ELF-1 (cell line): ENCODE data around the gene TECPR2.
"Not testable (repeated sequence)": the region's sequence is repeated elsewhere in the genome, so short reads cannot be mapped to it uniquely, and the experiment has no call there.

Experiments
- DNase-seq: peaks from one replicate; pipeline ENCODE4 v3.0.0-alpha.2; 2016; ENCODE audit warnings: low read depth, low spot score

The TECPR2 gene

DNA sequence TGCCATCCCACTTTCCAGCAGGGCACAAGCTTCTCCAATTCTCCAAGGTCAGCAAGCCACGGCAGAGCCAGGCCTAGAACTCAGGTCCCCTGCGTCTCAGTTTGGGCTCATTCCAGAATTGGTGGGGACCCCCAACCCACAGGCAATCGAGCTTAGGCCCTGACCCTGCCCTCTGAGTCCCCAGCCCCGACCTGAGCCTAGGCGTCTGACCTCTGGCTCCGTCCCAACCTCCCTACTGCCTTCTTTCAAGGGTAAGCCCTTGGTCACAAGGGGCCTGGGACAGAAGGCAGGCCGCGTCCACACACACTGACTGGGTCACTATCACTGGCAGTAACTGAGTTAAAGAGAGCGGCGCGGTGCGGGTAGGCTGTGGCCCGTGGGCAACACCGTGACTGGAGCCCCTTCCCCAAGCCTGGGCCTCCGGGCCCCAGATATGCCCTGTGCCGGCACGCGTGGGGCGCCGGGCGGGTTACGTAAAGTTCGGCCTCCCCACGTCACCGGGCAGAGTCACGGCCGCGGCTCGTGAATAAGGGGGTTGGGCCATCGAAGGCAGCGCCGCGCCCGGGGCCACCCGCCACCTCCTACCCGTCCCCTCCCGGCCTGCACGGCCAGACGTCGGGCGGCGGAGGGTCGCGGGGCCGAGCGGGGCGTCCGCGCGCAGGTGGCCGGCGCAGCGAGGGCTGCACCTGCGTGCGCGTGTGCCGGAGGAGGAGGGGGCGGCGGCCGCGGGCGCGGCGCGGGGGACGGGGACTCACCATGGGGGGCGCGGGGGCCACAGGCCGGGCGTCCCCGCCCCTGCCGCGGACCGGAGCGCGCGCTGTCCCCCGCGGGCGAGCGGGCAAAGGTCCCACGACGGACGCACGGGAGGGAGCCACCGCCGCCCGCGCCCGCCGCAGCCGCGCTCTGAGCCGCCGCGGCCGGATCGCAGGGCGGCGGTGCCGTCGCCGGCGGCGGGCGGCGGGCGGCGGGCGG, 146.3 kb downstream of the TECPR2 start:
- DNase-seq, result peak; percentile 48

DNA sequence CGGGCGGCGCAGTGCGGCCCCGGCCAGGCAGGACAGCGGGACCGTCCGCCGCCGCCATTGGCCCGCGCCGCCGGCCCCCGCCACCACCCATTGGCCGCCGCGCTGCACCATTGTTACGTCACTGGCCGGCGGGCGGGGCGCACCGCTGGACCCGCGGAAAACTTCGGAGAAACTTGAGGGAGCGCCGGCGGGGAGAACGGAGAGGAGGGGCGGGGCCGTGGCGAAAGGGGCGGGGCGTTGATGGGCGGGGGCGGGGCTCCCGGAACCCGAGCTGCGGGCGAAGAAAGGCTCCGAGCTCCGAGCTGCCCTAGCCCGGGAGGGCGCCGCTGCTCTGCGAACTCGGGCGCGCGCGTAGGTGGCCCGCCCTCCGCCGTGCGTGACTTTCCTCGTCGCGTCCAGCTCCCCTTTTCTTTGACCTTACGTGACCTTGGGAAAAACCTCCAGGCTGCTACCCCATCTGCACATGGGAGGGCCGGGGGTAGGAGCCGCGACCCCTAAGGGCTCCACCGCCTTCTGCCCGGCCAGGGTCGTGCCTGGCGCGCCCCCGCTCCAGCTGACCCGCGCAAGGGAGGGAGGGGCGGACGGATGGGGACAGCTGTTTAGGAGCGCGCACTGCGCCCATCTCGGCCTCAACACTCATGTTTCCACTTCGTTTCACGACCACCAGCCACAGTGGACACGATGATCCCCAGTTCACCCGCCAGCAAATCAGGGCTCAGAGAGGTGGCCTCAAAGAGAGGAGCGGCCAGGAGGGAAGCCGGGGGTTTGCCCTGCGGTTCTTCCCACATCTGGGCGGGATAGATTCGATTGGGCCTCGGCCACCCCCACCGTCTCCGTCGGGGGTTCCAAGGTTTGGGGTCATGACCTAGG, 147.2 kb downstream of the TECPR2 start, which contains the start of gene ANKRD9:
TSS of gene ANKRD9 (minus strand) at position 31 of the 870 bp plus-strand sequence. CDS start 1,887 bp downstream, outside the sequence.
- peak; percentile 86 for DNase-seq

DNA sequence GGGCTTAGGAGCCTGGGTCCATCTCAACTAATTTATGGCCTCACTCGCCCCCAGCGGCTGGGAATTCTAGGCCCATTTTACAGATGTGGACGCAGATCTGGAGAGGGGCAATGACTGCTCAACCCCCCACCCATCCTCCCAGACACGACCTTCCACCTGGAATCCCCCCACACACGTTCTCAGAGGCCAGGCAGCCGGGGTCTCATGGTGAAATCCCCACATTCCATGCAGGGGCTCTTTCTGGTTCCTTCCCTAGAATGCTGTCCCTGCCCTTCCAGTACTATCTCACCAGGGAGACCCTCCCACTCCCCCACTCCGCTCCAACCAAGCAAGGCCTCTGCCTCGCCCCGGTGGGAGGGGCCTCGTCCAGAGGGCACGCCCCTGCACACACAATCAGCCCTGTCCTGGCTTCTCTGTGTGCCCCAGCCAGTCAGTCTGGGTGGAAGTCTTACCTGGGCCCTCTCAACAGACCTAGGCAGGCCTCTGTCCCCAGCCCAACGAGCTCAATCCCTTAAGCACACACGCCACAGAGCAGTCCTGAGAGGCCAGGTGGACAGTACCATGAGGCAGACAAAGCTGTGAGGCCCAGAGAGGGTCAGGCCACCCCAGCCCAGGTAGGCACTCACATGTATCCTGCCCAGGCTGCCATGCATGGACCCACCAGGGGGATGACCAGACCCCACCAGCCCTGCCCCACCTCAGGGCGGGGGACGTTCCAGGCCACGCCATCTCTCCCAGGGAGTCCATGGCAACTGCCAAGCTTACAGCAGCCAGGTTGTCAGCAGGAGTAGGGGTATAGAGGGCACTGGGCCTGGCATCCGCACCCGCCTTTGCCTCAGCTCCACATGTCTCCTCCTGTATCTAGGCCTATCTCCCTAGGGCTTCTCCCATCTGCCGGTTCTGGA, 148.1 kb downstream of the TECPR2 start:
- DNase-seq, result peak; percentile 94

DNA sequence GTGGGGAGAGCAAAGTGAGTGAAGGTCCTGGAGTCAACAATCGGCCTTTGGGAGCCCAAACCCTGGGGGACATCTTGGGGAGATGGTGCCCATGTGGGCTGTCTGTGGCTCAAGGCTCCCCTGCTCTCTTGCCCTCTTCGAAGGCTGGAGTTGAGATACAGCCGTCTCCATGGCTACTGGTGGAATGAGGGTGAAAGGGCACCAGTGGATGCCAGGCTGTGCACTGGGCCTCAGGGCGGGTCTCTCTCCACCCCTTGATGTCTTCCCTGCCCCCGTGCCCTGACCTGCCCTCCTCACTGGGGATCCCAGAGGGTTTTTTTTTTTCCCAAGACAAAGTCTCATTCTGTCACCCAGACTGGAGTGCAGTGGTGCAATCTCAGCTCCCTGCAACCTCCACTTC, 148.8 kb downstream of the TECPR2 start:
- no peak for DNase-seq

DNA sequence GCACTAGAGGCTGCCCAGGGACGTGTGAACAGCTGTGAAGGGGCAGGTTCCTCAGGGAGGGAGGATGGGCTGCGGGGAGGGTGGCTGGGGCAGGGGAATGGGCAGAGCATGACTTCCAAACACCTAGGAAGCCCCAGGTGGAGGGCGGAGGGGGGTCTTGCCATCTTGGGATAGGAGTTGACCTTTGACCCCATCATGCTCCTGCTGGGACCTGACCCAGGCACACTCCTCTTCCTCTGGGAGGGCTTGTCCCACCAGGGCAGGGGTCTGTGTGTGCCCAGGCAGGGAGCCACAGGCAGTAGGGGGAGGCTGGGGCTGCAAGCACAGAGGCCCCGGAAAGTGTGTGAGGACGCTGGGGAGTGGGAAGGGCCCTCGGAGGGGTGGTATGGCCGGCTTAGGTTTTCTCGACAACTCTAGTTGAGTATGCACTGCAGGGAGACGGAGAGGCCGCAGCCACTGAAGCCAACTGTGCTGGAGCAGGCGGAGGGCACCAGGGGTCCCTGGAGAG, 150.1 kb downstream of the TECPR2 start:
- DNase-seq, result no peak

DNA sequence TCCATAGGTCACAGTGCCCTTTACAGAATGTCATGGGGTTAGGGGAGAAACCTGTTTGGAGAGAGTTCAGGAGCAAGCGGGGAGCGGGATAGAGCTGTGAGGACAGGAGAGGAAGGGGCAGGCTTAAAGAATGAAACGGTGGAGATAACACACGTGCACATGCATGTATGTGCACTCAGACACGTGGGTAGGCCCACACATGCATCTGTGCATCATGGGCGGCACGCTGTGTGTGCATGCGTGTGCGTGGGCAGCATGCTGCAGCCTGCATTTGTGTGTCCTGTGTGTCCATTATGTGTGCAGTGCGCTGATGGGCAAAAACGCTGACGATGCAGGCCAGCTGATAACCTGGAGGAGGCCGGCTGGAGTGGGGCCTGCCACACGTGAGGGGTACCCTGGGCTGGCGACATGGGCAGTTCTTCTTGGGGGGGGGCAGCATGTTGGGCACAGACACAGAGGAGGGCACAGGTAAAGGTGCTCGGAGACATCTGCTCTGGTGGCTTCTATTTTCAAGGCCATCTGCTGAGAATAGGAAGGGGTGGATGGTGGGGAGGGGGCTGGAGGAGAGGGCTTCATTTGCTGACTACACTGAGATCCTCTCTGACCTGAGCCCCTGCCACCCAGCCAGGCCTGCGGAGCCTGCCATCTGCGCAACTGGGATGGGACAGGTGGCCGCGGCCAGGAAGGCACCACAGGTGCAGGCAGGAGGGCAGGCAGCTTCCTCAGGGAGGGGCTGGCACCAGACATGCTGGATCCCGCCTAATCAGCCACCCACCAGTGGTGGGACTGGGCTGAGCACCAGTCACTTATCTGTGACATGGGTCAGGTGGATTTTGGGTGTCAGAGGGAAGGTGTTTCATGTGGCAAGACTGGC, 151.4 kb downstream of the TECPR2 start:
- no peak for DNase-seq

DNA sequence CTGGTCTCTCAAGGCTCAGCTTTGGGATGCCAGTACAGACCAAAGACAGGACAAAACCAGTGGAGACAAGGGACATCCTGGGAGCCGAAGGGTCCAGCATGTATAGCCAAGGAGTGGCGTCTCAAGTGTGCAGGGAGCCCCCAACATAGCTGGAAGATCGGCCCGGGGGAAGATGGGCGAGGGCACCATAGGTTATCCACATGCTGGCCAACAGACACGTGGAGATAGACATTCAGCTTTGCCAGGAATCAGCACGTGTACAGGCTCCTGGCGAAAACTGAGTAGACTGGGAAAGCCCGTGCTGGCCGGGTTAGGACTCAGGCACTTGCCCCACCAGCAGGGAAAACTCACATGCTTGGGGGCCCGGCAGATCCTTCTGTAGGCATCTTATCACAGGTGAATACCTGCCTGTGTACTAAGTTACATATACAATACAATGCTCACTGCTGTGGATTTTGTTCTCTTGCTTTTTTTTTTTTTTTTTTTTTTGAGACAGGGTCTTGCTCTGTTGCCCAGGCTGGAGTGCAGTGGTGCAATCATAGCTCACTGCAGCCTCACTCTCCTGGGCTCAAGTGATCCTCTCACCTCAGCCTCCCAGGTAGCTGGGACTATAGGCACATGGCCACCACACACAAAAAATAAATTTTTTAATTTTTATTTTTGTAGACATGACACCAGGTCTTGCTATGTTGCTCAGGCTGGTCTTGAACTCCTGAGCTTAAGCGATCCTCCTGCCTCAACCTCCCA, 152.4 kb downstream of the TECPR2 start:
- DNase-seq, result no peak

DNA sequence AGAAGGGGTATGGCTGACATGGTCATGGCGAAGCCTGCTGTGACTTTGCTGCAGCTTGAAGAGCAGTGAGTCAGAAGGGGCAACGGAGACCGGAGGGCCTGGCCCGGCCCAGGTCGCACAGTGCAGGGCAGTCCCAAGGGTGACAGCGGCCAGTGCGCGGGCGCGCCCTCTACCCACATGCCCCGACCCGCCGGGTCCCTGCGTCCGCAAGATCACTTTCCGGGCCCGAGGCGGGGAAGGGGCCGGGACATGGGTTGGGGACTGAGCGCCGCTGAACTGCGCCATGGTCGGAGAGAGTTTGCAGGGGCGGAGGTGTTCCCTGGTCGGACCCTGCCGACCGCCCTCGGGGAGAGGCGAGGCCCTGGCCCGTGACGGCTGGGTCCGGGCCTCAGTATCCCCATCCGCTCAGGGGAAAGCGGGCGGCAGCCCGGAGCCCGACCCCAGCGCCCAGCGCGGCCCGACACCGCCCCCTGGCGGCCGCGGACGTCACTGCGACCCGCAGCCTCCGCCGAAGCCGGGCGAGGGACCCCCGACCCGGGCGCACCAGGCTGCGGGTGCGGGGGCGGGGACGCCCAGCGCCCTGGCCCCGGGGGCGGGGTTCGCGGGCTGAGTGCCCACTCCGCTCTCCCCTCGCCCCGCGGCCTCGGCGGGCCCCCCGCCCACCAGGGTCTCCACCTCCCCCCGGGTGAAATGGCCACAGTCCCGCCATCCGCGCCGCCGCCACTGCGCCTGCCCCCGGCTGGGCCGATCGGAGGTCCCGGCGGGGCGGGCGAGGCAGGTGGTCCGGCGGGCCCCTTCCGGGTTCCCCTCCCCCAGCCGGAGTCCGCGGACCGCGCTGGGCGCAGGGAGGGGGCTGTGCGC, 154.0 kb downstream of the TECPR2 start:
- DNase-seq, result peak; percentile 79

DNA sequence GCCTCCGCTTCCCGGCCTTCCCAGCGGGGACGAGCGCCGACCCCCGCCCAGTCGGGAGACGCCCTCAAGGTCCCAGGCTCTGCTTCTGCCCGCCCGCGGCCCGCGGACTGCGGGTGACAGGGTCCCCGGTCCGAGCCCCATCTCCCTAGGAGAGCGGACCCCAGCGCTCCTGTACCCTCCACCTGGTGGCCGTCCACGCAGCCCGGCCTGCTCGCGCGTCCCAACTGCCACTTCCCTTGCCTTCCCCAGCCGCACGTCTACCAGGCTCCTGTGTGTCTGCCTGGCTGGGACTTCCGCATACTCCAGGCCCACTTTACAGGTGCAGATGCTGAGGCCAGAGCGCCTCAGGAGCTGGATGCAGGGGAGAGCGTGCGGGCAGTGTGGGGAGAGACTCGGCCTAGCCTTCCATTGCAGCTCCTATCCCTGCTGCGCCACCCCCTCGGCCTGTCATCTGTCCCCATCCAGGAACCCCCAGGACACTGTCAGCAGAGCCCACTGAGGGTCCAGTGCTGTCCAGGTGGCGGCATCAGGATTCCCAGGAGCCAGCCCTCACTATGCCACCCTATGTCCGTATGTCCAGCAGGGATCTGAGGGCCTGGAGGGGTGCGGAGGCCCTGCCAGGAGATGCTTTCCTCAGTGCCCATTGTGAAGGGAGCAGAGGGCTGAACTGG, 154.8 kb downstream of the TECPR2 start:
- peak; percentile 51 for DNase-seq

DNA sequence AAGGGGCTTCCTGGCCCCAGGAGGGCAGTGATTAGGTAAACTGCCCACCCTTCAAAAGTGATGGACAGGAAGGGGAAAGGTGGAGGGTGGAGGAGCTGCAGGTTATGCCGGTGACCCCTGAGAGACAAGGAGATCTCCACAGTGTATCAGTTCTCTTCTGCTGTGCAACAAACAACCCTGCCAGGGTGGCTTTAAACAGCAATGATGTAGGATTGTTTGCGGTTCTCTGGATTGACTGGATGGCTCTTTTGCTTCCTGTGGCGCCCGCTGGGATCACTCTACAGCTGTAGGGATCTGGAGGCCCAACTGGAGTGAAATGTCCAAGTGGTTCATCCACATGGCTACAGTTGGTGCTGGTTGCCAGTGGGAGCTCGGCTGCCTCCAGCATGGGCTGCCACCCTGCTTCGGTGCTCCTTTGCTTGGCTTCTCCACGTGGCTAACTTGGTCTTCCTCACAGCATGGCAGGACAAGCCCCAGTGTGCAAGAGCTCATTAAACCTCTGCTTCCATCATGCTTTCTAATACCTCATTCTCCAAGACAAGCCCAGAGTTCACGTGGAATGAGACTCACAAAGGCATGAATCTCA, 155.4 kb downstream of the TECPR2 start:
- no peak for DNase-seq

DNA sequence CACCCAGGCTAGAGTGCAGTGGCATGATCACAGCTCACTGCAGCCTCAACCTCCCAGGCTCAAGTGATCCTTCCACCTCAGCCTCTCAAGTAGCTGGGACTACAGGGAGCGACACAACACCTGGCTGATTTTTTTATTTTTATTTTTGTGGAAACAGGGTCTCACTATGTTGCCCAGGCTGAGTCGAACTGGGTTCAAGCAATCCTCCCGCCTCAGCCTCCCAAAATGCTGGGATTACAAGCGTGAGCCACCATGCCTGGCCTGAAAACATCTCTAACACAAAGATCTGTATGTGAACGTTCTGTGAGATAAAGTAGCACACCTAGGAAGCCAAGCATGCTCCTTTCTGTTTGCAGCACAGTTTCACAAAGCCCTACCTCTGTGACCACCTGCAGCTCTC, 157.0 kb downstream of the TECPR2 start:
- not testable (repeated sequence) for DNase-seq

DNA sequence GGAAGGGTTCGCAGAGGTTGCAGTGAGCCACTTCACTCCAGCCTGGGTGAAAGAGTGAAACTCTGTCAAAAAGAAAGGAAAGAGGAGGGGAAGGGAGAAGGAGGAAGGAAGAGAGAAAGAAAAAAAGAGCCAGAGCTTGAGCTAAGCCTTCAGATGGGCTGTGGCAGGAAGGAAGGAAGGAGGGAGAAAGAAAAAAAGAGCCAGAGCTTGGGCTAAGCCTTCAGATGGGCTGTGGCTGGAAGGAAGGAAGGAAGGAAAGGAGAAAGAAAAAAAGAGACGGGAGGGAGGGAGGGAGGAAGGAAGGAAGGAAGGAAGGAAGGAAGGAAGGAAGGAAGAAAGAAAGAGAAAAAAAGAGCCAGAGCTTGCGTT, 160.4 kb downstream of the TECPR2 start:
- DNase-seq, result no peak

DNA sequence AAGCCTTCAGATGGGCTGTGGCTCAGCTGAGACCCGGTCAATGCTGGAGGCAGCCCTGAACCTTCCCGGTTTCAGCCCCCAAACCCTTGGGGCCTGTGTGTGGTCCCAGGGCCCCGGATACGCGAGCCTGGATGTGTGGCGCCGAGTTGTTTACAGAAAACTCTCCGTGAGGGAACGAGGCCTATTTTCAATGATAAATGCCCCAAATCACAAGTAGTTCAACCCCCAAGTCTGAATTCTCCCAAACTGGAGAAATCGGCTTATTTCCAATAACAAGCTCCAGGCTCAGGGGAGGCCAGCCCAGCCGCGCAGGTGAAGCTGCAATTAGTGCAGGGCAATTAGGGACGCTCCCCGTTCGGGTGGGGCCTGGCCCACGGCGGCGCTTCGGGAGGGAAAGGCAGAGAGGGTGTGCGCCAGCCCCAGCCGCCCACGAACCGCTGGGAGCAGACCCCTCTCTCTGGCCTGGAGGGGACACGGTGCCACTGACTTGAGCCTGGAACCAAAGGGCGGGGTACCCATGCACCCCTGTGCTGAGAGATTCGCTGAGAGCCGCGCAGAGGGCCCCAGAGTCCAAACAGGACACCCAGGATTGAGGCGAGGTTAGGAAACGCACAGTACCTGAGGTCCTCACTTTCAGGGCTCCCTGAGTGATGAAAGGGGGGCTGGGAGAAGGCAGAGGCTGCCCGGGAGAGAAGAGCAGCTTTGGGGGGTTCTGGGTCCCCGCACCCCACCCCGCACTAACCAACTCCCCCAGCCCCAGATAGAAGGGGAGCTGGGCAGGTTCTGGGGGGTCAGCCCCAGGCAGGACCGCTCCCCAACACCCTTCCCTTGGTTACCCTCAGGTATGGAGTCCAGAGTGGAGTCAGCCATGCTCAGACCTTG, 161.1 kb downstream of the TECPR2 start:
- peak; percentile 57 for DNase-seq

DNA sequence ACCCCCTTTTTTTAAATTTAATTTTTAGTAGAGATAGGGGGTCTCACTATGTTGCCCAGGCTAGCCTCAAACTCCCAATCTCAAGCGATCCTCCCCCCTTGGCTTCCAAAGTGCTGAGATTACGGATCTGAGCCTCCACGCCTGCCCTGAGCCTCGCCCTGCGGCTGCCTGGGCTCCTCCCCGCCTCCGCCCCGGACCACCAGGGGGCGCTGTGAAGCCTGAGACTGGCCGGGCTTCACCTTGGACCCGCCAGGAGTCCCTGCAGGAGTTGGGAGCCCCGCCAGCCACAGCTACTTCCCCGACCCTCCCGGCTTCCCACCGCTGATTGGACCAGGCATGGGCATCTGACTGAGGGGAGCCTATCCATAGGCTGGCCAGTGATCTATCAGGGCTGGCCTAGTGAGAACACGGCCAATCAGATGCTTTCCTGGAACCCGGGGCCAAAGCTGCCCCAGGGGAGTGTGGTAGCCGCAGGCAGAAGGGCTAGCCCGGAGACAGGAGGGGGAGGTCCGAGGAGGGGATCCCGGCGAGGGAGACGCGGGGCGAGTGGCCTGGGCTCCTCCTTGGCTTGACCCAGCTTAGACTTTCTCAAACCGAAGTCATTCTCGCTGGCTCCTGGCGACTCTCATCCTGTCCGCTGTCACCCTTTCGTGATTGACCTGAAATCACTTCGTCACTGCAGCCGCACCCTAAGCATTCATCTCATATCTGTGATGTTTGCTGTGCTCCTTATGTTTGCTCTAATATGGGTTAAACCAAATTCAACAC, 161.9 kb downstream of the TECPR2 start:
- DNase-seq, result peak; percentile 100

DNA sequence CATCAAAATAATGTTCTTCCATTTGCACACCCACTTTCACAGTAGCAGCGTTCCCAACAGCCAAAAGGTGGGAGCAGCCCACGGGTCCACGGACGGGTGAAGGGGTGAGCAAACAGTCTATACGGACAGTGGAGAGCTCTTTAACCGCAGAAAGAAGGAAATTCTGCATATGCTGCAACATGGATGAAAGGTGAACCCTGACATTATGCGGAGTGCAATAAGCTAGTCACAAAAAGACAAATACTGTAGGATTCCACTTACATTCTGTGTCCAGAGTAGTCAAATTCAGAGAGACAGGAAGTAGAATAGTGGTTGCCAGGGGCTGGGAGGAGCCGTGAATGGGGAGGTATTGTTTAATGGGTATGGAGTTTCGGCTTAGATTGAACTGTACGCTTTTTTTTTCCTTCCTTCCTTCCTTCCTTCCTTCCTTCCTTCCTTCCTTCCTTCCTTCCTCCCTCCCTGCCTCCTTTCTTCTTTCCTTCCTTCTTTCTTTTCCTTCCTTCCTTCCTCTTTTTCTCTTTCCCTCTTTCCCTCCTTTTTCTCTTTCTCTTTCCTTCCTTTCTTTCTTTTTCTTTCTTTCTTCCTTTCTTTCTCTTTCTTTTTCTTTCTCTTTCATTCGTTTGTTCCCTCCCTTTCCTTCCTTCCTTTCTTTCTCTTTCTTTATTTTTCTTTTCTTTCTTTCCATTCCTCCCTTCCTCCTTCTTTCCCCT, 162.6 kb downstream of the TECPR2 start:
- no peak for DNase-seq
